Naive thymus-derived CD4-positive, alpha-beta T cell (primary cell): ENCODE data around the gene FAM83B. TPM values are rescaled to one million over a fixed set of nuclear protein-coding genes. Genes with fewer than 3 reads are reported as not detected.

Experiments
- ATAC-seq: fragments of 150-1000 bp; cut with Tn5 transposase; 2 replicates; pipeline ENCODE4 v1.10.0; 2021; ENCODE audit warnings: mild to moderate bottlenecking, moderate library complexity
- CTCF ChIA-PET: fragments of 350-600 bp; sonication (Branson Sonifier 250); formaldehyde crosslinking; loops from one replicate; lab custom pipeline; 2021; ENCODE audit warnings: antibody characterized with exemption; lab: Charles Lee
- POLR2A ChIA-PET: fragments of 350-600 bp; sonication (Branson Sonifier 250); formaldehyde crosslinking; loops from one replicate; lab custom pipeline; 2021; ENCODE audit warnings: antibody characterized with exemption, inconsistent platforms; lab: Charles Lee
- DNase-seq, 9 donors: peaks; one replicate each; pipeline versions ENCODE4 v3.0.0 to v3.0.0-alpha.2; 2020 to 2022; ENCODE audit warnings: mixed read lengths in 1 of 9
- H3K27ac ChIP-seq: one replicate; pipeline ENCODE4 v1.7.0; 2013; ENCODE audit warnings: mild to moderate bottlenecking, low read depth, low read length, moderate library complexity
- H3K27me3 ChIP-seq, 2 donors: one replicate each; pipeline ENCODE4 v1.7.0; 2013; ENCODE audit warnings: low read length in 2 of 2, mild to moderate bottlenecking in 2 of 2, moderate library complexity in 2 of 2; ENCODE audit not compliant: control insufficient read depth in 2 of 2, insufficient read depth in 2 of 2
- H3K36me3 ChIP-seq, 3 experiments: 1 replicate in 2 of 3; 2 replicates in 1 of 3; pipeline ENCODE4 v1.7.0; 2013; ENCODE audit warnings: low read length in 3 of 3, mild to moderate bottlenecking in 3 of 3, moderate library complexity in 1 of 3; ENCODE audit not compliant: insufficient read depth in 3 of 3, control insufficient read depth in 2 of 3
- H3K4me1 ChIP-seq, 2 donors: one replicate each; pipeline ENCODE4 v1.7.0; 2013; ENCODE audit warnings: low read length in 2 of 2, mild to moderate bottlenecking in 2 of 2, moderate library complexity in 1 of 2; ENCODE audit not compliant: control insufficient read depth in 2 of 2, insufficient read depth in 2 of 2
- H3K4me3 ChIP-seq: 2 replicates; pipeline ENCODE4 v1.7.0; 2013; ENCODE audit warnings: mild to moderate bottlenecking, low read length
- H3K9me3 ChIP-seq, 3 experiments: 1 replicate in 2 of 3; 2 replicates in 1 of 3; pipeline ENCODE4 v1.7.0; 2013; ENCODE audit warnings: low read length in 3 of 3; ENCODE audit not compliant: control insufficient read depth in 2 of 3
- H3K27ac Mint-ChIP-seq, 9 donors: one replicate each; pipeline ENCODE4 v1.8.0; 2020 to 2022; ENCODE audit warnings: mixed read lengths in 9 of 9, mild to moderate bottlenecking in 8 of 9, moderate library complexity in 5 of 9, inconsistent platforms in 2 of 9
- H3K27me3 Mint-ChIP-seq, 5 donors: one replicate each; pipeline ENCODE4 v1.8.0; 2021 to 2022; ENCODE audit warnings: mixed read lengths in 5 of 5, mild to moderate bottlenecking in 1 of 5
- H3K36me3 Mint-ChIP-seq, 5 donors: one replicate each; pipeline ENCODE4 v1.8.0; 2020 to 2022; ENCODE audit warnings: mixed read lengths in 5 of 5, mild to moderate bottlenecking in 3 of 5, inconsistent platforms in 1 of 5
- H3K4me1 Mint-ChIP-seq, 7 donors: one replicate each; pipeline ENCODE4 v1.8.0; 2020 to 2022; ENCODE audit warnings: mixed read lengths in 7 of 7, mild to moderate bottlenecking in 3 of 7, inconsistent platforms in 1 of 7
- H3K4me3 Mint-ChIP-seq, 10 donors: one replicate each; pipeline ENCODE4 v1.8.0; 2020 to 2022; ENCODE audit warnings: mild to moderate bottlenecking in 10 of 10, mixed read lengths in 10 of 10, moderate library complexity in 6 of 10, inconsistent platforms in 2 of 10
- H3K9me3 Mint-ChIP-seq, 11 donors: one replicate each; pipeline ENCODE4 v1.8.0; 2020 to 2022; ENCODE audit warnings: mixed read lengths in 11 of 11, mild to moderate bottlenecking in 4 of 11, inconsistent platforms in 1 of 11, moderate library complexity in 1 of 11
- intact Hi-C, 2 donors: fragments of 100-400 bp; cut with micrococcal nuclease; formaldehyde crosslinking; loops; one replicate each; pipeline ENCODE4 v1.15.1; 2023
- polyA plus RNA-seq, 2 donors: library from polyadenylated mRNA; unstranded; fragments of 300-500 nt; fragmentation: Illumina TruSeq; gene quantifications; one replicate each; pipeline ENCODE4 v1.2.3, GENCODE V29; 2021
- total RNA-seq, 6 experiments: library from RNA in 5 of 6; stranded (reverse) in 5 of 6; gene quantifications; 1 replicate in 5 of 6; 2 replicates in 1 of 6; pipeline ENCODE4 v1.2.3 and lab custom pipeline; 2021 to 2026

The FAM83B gene
- total and polyA plus RNA-seq, 7 experiments from 2014 or later, result not detected

- Mint-ChIP-seq H3K9me3 (peaks cover 0 to 13% (median 1%) of the 10 kb centered on the region in 11 donors), H3K4me1 (no peaks in the 10 kb centered on the region), H3K4me3 (no peak overlapping the region), H3K27ac (no peak overlapping the region), H3K27me3 (no peaks in the 10 kb centered on the region), H3K36me3 (no peaks in the 10 kb centered on the region)
- ATAC-seq (no peak), DNase-seq (no peak)
- POLR2A ChIA-PET, result no interaction called here
- Histone ChIP-seq H3K27me3 (no peaks in the 10 kb centered on the region), H3K36me3 (no peaks in the 10 kb centered on the region), H3K9me3 (no peaks in the 10 kb centered on the region), H3K4me1 (no peaks in the 10 kb centered on the region), H3K27ac (no peak overlapping the region), H3K4me3 (no peak overlapping the region)
- CTCF ChIA-PET, result no interaction called here
- intact Hi-C loops, result no loop called here
Measured at GRCh38 chr6:54893818-54894217, 47.2 kb downstream of the FAM83B start.

DNA sequence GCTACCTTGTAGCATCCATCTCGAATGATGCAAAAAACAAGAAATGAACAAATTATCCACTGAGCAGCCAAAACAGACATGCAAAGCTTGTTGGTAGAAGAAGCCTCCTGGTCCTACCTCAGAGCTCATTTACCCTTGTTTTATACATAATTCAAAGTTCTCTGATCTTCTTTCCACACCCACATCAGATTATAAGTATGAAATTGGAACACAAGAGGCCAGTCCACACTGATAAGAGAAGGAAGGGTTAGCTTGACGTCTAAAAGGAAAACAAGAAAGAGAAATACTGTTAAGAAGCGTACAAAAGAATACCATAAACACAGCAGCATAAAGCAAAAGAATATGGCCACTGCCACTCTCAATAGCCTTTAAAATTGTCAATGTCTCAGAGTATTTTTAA, 49.7 kb downstream of the FAM83B start:
- no peak overlapping the region for H3K4me3 ChIP-seq
- Mint-ChIP-seq H3K27me3 (no peaks in the 10 kb centered on the region), H3K9me3 (peaks cover 0 to 7% (median 0%) of the 10 kb centered on the region in 11 donors), H3K4me3 (no peak overlapping the region), H3K27ac (no peak overlapping the region), H3K36me3 (no peaks in the 10 kb centered on the region), H3K4me1 (no peaks in the 10 kb centered on the region)
- no peaks in the 10 kb centered on the region for H3K27me3 ChIP-seq
- intact Hi-C loops, result no loop called here
- DNase-seq, result no peak
- ATAC-seq, result no peak
- H3K9me3 ChIP-seq, result no peaks in the 10 kb centered on the region
- ChIA-PET CTCF (no interaction called here), POLR2A (no interaction called here)
- no peak overlapping the region for H3K27ac ChIP-seq
- H3K36me3 ChIP-seq, result no peaks in the 10 kb centered on the region
- H3K4me1 ChIP-seq, result no peaks in the 10 kb centered on the region

DNA sequence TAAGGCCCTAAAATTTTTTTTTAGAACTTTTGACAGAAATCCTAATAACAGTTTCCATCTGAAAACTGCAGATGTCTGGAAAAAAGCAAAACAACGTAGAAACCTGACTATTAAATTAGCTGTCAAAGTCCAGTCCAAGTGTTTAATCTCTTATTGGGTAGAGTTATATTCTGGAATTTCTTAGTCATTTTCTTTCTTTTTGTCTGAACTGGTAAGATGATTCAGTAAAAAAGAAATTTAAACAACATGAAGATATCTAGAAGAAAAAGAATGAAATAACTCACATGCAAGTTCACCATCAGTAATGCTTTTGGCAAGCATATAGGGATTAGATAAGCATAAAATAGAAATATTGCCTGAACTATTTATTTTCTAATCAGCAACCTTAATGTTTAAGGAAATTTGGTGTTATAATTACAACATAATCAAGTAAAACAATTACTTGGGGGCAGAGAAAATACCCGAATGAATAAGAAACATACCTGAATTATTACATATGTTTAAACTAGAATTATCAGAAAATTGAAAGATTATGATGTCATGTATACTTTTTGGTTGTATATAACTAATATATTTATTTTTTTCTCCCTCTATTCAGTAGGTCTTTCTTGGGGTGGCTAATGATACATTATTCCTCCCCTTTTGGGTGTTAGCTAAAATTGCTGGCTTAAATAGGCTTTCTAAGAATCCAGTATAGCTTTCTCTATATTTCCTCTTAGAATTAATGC, 51.1 kb downstream of the FAM83B start:
- Mint-ChIP-seq H3K27me3 (no peaks in the 10 kb centered on the region), H3K4me3 (no peak overlapping the region), H3K9me3 (peaks cover 0 to 5% (median 0%) of the 10 kb centered on the region in 11 donors), H3K4me1 (no peaks in the 10 kb centered on the region), H3K36me3 (no peaks in the 10 kb centered on the region), H3K27ac (no peak overlapping the region)
- ATAC-seq, result no peak
- H3K4me1 ChIP-seq, result no peaks in the 10 kb centered on the region
- intact Hi-C loops, result no loop called here
- H3K27me3 ChIP-seq, result no peaks in the 10 kb centered on the region
- no peak overlapping the region for H3K27ac ChIP-seq
- no peaks in the 10 kb centered on the region for H3K36me3 ChIP-seq
- CTCF ChIA-PET, result no interaction called here
- no peak for DNase-seq
- no peak overlapping the region for H3K4me3 ChIP-seq
- POLR2A ChIA-PET, result no interaction called here
- no peaks in the 10 kb centered on the region for H3K9me3 ChIP-seq

GRCh38 chr6:54898767-54899166, 52.2 kb downstream of the FAM83B start:
- Mint-ChIP-seq H3K9me3 (peaks cover 0 to 8% (median 0%) of the 10 kb centered on the region in 11 donors), H3K27me3 (no peaks in the 10 kb centered on the region), H3K36me3 (no peaks in the 10 kb centered on the region), H3K4me1 (no peaks in the 10 kb centered on the region), H3K4me3 (no peak overlapping the region), H3K27ac (no peak overlapping the region)
- ChIA-PET POLR2A (no interaction called here), CTCF (no interaction called here)
- H3K27ac ChIP-seq, result no peak overlapping the region
- no peaks in the 10 kb centered on the region for H3K9me3 ChIP-seq
- DNase-seq (no peak), ATAC-seq (no peak)
- no peaks in the 10 kb centered on the region for H3K36me3 ChIP-seq
- H3K27me3 ChIP-seq, result no peaks in the 10 kb centered on the region
- intact Hi-C loops, result no loop called here
- H3K4me1 ChIP-seq, result no peaks in the 10 kb centered on the region
- H3K4me3 ChIP-seq, result no peak overlapping the region

- Histone ChIP-seq H3K4me3 (no peak overlapping the region), H3K4me1 (no peaks in the 10 kb centered on the region), H3K27me3 (no peaks in the 10 kb centered on the region), H3K27ac (no peak overlapping the region), H3K9me3 (no peaks in the 10 kb centered on the region), H3K36me3 (no peaks in the 10 kb centered on the region)
- no peaks in the 10 kb centered on the region for H3K27me3 Mint-ChIP-seq
- ATAC-seq (no peak), DNase-seq (no peak)
- no peaks in the 10 kb centered on the region for H3K4me1 Mint-ChIP-seq
- intact Hi-C loops, result no loop called here
- H3K9me3 Mint-ChIP-seq, result peaks cover 0 to 11% (median 0%) of the 10 kb centered on the region in 11 donors
- no peak overlapping the region for H3K27ac Mint-ChIP-seq
- H3K4me3 Mint-ChIP-seq, result no peak overlapping the region
- ChIA-PET CTCF (no interaction called here), POLR2A (no interaction called here)
- H3K36me3 Mint-ChIP-seq, result peaks cover 0 to under 1% (median 0%) of the 10 kb centered on the region in 5 donors
Measured at GRCh38 chr6:54899442-54899841, 52.9 kb downstream of the FAM83B start.

- Histone ChIP-seq H3K27ac (no peak overlapping the region), H3K4me1 (no peaks in the 10 kb centered on the region), H3K4me3 (no peak overlapping the region), H3K36me3 (no peaks in the 10 kb centered on the region), H3K27me3 (no peaks in the 10 kb centered on the region), H3K9me3 (no peaks in the 10 kb centered on the region)
- Mint-ChIP-seq H3K27ac (no peak overlapping the region), H3K4me3 (no peak overlapping the region), H3K27me3 (no peaks in the 10 kb centered on the region), H3K36me3 (peaks cover 0 to 4% (median 0%) of the 10 kb centered on the region in 5 donors), H3K4me1 (no peaks in the 10 kb centered on the region), H3K9me3 (peaks cover 0 to 11% (median 0%) of the 10 kb centered on the region in 11 donors)
- ATAC-seq (no peak), DNase-seq (no peak)
- ChIA-PET POLR2A (no interaction called here), CTCF (no interaction called here)
- intact Hi-C loops, result no loop called here
Measured at GRCh38 chr6:54899986-54900385, 53.4 kb downstream of the FAM83B start.

- Mint-ChIP-seq H3K27me3 (no peaks in the 10 kb centered on the region), H3K27ac (no peak overlapping the region), H3K4me3 (no peak overlapping the region), H3K36me3 (peaks cover 0 to 4% (median 0%) of the 10 kb centered on the region in 5 donors), H3K9me3 (peaks cover 0 to 16% (median 0%) of the 10 kb centered on the region in 11 donors), H3K4me1 (no peaks in the 10 kb centered on the region)
- POLR2A ChIA-PET, result no interaction called here
- CTCF ChIA-PET, result no interaction called here
- intact Hi-C loops, result no loop called here
- DNase-seq (no peak), ATAC-seq (no peak)
- no peak overlapping the region for H3K27ac ChIP-seq
- no peaks in the 10 kb centered on the region for H3K9me3 ChIP-seq
- H3K36me3 ChIP-seq, result no peaks in the 10 kb centered on the region
- H3K27me3 ChIP-seq, result no peaks in the 10 kb centered on the region
- no peak overlapping the region for H3K4me3 ChIP-seq
- H3K4me1 ChIP-seq, result no peaks in the 10 kb centered on the region
Measured at GRCh38 chr6:54900666-54901065, 54.1 kb downstream of the FAM83B start.
